ENCODE results near the gene FLT4.

The FLT4 gene

DNA sequence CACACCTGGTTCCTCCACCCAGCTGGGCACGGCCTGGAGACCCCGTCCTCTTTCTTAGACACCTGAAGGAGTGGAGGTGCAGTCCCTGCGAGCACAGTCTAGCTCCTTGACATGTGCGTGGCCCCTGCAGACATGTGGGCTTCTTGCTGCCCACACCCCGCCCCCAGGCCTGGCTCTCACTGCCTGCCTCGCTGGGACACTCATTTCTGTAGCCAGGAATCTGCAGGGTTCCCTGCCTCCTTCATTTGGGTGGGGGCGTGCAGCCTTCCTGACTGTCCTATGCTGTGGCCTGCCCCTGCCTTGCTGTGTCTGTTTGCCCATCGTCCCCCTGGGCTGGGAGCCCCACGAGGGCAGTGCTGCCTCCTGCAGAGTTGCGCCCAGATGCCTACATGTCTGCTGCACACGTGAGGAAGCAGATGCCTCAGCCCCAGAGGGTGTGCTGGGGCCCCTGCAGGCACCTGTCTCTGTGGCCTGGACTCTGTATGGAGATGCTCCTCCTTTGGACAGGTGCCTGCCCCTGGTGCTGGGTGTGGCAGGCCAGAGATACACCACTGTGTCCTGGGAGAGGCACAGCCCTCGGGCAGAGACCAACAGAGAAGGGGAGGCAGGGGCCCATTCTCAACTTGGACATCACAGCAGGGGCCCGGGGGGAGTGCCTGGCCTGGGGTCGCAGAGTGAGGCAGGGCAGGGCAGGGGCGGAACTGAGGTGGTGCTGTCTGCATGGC is 22.6 kb downstream of the FLT4 start:
- no peak overlapping the region for H2AFZ ChIP-seq (ENCODE audit: low read depth, low read length)
- no peak overlapping the region for H3K4me2 ChIP-seq (ENCODE audit: low read length)
- TF ChIP-seq, protein P1, sequence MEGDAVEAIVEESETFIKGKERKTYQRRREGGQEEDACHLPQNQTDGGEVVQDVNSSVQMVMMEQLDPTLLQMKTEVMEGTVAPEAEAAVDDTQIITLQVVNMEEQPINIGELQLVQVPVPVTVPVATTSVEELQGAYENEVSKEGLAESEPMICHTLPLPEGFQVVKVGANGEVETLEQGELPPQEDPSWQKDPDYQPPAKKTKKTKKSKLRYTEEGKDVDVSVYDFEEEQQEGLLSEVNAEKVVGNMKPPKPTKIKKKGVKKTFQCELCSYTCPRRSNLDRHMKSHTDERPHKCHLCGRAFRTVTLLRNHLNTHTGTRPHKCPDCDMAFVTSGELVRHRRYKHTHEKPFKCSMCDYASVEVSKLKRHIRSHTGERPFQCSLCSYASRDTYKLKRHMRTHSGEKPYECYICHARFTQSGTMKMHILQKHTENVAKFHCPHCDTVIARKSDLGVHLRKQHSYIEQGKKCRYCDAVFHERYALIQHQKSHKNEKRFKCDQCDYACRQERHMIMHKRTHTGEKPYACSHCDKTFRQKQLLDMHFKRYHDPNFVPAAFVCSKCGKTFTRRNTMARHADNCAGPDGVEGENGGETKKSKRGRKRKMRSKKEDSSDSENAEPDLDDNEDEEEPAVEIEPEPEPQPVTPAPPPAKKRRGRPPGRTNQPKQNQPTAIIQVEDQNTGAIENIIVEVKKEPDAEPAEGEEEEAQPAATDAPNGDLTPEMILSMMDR (IDR thresholded peaks at IDR 0.05; ENCODE audit: low read depth, low read length) = no peak
- TF ChIP-seq EZH2phosphoT487 (IDR thresholded peaks at IDR 0.05; ENCODE audit: low read depth) = no peak
- H3K79me2 ChIP-seq (ENCODE audit: low read length) = no peaks in the 10 kb centered on the region
- H3K36me3 ChIP-seq (replicated peaks; ENCODE audit: low read depth, low read length) = no peaks in the 10 kb centered on the region
- no peaks in the 10 kb centered on the region for H3K9me3 ChIP-seq (ENCODE audit: insufficient read depth, low read length)
- no peaks in the 10 kb centered on the region for H3K27me3 ChIP-seq (ENCODE audit: low read depth, low read length)
- H3K4me3 ChIP-seq (ENCODE audit: low read length) = no peak overlapping the region
- no peaks in the 10 kb centered on the region for H3K4me1 ChIP-seq (ENCODE audit: low read length)
- H3K9ac ChIP-seq (ENCODE audit: low read length) = no peak overlapping the region
- H3K27ac ChIP-seq (ENCODE audit: low read length) = no peak overlapping the region
- H4K20me1 ChIP-seq (ENCODE audit: insufficient read depth, low read length) = no peaks in the 10 kb centered on the region

DNA sequence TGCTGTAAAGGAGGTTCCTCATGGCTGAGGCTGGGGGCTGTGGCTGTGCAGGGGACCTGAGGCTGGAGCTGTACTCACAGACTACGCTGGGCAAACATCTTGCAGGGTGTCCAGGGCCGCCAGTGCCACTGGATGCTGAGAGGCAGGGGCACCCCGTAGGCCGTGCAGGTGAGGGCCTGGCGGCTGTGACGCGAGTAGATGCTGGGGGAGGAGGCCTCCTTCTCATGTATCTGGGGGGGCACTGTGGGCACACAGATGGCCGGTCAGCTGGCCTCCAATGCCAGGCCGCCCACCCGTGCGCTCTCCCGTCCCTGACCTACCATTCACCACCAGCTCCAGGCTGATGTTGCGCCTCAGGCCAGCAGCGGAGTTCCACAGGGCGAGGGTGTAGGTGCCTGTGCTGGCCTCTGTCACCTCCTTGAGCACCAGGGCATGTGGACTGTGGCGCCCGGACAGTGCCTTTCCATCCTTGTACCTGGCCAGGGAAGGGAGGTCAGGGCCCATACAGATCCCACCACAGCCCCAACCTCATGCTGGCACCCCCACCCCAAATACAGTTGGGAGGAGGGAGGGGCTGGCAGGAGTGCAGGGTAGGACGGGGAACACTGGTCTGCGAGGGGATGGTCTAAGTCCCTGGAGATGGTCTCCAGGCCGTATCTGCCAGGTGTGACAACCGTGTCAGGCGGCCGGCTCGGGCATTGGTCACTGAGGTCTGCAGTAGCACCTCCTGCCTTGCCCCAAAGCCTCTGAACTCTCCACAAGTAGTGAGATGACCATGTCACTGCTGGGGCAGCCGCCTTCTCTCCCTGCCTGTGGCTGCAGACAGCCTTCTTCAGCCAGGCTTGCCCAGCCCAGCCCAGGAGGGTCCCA is 23.4 kb downstream of the FLT4 start:
- H3K9me3 ChIP-seq (ENCODE audit: insufficient read depth, low read length) = no peaks in the 10 kb centered on the region
- no peak overlapping the region for H2AFZ ChIP-seq (ENCODE audit: low read depth, low read length)
- no peak overlapping the region for H3K4me3 ChIP-seq (ENCODE audit: low read length)
- no peaks in the 10 kb centered on the region for H3K27me3 ChIP-seq (ENCODE audit: low read depth, low read length)
- H3K27ac ChIP-seq (ENCODE audit: low read length) = no peak overlapping the region
- no peaks in the 10 kb centered on the region for H3K4me1 ChIP-seq (ENCODE audit: low read length)
- no peak overlapping the region for H3K9ac ChIP-seq (ENCODE audit: low read length)
- no peak overlapping the region for H3K4me2 ChIP-seq (ENCODE audit: low read length)
- no peaks in the 10 kb centered on the region for H3K79me2 ChIP-seq (ENCODE audit: low read length)
- no peak for TF ChIP-seq EZH2phosphoT487 (IDR thresholded peaks at IDR 0.05; ENCODE audit: low read depth)
- H4K20me1 ChIP-seq (ENCODE audit: insufficient read depth, low read length) = no peaks in the 10 kb centered on the region
- H3K36me3 ChIP-seq (replicated peaks; ENCODE audit: low read depth, low read length) = no peaks in the 10 kb centered on the region

DNA sequence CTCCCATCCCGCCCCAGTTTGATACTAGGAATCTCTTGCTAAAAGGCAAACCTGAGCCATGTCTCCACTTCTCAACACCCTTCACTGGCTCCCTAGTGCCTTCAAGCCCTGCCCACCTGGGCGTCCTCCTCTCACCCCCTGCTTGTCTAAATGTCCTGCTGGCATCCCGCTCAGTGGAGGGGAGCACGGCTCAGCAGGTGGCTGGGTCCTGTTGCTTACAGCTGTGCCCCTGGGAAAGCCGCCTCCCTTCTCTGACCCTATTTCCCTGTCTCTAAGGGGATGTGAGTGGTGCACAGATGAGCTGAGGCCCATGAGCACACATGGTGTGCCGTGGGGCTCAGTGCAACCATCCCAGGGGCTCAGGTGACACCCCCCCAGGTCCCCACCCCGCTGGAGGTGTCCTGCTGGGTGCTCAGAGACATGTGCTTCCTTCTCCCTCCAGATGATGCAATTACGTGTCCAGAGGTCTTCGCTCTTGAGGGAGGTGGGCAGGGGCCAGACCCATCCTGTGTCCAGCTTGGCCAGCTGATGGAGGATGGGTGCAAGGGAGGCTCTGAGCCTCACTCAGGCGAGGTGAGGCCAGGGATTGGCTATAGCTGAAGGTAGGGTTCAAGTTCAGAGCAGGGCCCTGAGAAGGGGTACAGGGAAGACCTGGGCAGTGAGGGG is 24.1 kb downstream of the FLT4 start:
- no peaks in the 10 kb centered on the region for H3K9me3 ChIP-seq (ENCODE audit: insufficient read depth, low read length)
- no peak overlapping the region for H2AFZ ChIP-seq (ENCODE audit: low read depth, low read length)
- no peak overlapping the region for H3K27ac ChIP-seq (ENCODE audit: low read length)
- H4K20me1 ChIP-seq (ENCODE audit: insufficient read depth, low read length) = no peaks in the 10 kb centered on the region
- no peaks in the 10 kb centered on the region for H3K4me1 ChIP-seq (ENCODE audit: low read length)
- no peak for TF ChIP-seq EZH2phosphoT487 (IDR thresholded peaks at IDR 0.05; ENCODE audit: low read depth)
- TF ChIP-seq, protein P1 (IDR thresholded peaks at IDR 0.05; ENCODE audit: low read depth, low read length) = no peak
- no peak overlapping the region for H3K4me2 ChIP-seq (ENCODE audit: low read length)
- H3K79me2 ChIP-seq (ENCODE audit: low read length) = no peaks in the 10 kb centered on the region
- H3K9ac ChIP-seq (ENCODE audit: low read length) = no peak overlapping the region
- H3K36me3 ChIP-seq (replicated peaks; ENCODE audit: low read depth, low read length) = no peaks in the 10 kb centered on the region
- H3K27me3 ChIP-seq (ENCODE audit: low read depth, low read length) = no peaks in the 10 kb centered on the region
- no peak overlapping the region for H3K4me3 ChIP-seq (ENCODE audit: low read length)

DNA sequence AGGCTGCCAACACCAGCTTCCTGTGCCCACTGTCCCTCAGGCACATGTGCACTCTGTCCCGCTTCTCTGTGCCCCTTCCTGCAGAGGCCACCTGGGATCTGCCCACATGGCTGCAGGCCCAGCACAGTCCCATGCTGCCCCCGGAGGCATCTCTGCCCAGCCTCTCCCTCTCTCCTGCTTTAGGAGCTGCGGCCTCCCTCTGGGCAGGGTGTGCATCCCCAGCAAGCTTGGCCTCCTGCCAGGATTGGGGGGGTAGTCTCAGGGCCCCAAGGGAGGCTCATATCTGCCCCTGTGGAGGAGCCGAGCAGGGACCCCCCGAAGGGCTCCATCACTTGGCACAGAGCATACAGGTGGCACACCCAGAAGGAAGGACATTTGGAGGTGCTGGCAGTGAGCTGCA is 24.8 kb downstream of the FLT4 start:
- H3K9me3 ChIP-seq (ENCODE audit: insufficient read depth, low read length) = no peaks in the 10 kb centered on the region
- no peak overlapping the region for H2AFZ ChIP-seq (ENCODE audit: low read depth, low read length)
- no peak overlapping the region for H3K27ac ChIP-seq (ENCODE audit: low read length)
- no peak overlapping the region for H3K4me2 ChIP-seq (ENCODE audit: low read length)
- no peaks in the 10 kb centered on the region for H3K4me1 ChIP-seq (ENCODE audit: low read length)
- no peaks in the 10 kb centered on the region for H3K36me3 ChIP-seq (replicated peaks; ENCODE audit: low read depth, low read length)
- H3K27me3 ChIP-seq (ENCODE audit: low read depth, low read length) = no peaks in the 10 kb centered on the region
- no peak for TF ChIP-seq EZH2phosphoT487 (IDR thresholded peaks at IDR 0.05; ENCODE audit: low read depth)
- TF ChIP-seq, protein P1 (IDR thresholded peaks at IDR 0.05; ENCODE audit: low read depth, low read length) = no peak
- H3K79me2 ChIP-seq (ENCODE audit: low read length) = no peaks in the 10 kb centered on the region
- no peak overlapping the region for H3K9ac ChIP-seq (ENCODE audit: low read length)
- no peaks in the 10 kb centered on the region for H4K20me1 ChIP-seq (ENCODE audit: insufficient read depth, low read length)
- H3K4me3 ChIP-seq (ENCODE audit: low read length) = no peak overlapping the region
